Loucy (cell line): ENCODE data around the gene BMAL1.

Experiments
- CTCF ChIP-seq: fragments of 200-600 bp; sonication (generic); conservative IDR thresholded peaks from 2 replicates; pipeline ENCODE4 v1.5.1; 2014; ENCODE audit warnings: mild to moderate bottlenecking, antibody characterized with exemption, low read length
- EZH2phosphoT487 ChIP-seq: fragments of 200-600 bp; IDR thresholded peaks from 2 replicates; pipeline ENCODE4 v1.6.1; 2018; ENCODE audit warnings: antibody characterized with exemption, mild to moderate bottlenecking, moderate library complexity, borderline replicate concordance

DNA sequence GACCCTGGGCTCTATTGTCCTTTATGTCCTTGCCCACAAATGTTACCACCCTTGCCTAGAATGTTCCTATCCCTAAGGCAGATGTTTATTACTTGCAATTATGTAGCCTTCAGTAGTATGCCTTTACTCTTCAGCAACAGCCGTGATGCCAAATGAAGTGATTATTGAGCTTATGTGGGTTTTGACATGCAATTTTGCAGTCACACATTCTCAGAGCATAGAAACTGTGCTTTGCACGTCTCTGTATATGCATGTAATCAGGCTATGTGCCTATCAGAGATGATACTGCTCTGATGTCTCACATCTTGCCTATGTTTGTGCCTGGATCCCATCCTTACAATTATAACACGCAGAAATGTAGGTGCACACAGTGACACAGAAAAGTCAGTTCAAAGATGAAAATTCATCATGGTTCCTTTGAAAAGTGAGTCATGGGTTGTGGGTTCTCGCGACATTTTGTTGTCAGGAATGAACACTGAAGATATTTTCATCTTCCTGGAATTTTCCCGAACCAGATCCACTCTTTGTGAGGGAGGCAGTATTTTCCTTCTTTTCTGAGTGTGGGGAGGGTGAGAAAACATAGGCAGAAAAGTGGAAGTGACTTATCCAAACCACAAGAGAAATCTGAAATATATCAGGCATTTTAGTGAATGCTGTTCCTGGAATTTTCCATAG lies 81.1 kb downstream of the BMAL1 start:
- no peak for TF ChIP-seq CTCF
- TF ChIP-seq EZH2phosphoT487 = no peak
